Measurements from ENCODE around the gene GALNT11.
A peak's percentile ranks its signal among the peaks of the same experiment; 100 is the strongest.

The GALNT11 gene

DNA sequence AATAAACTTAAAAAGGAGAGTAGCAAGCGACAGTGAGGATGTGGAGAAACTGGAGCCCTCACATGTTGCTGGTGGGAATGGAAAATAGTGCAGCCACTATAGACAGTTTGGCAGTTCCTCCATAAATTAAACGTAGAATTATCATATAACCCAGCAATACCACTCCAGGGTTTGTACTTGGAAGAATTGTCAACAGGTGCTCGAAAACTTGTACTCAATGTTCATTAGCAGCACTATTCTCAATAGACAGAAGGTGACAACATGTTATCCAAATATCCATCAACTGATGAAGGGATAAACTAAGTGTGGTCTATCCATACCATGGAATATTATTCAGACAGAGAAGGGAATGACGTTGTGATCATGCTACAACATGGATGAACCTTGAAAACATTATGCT is 71.9 kb downstream of the GALNT11 start:
- DNase-seq, result no peak
- no CpG with 5 or more reads among the region's 4 CpGs for WGBS (ENCODE audit: extremely low coverage, insufficient coverage, low lambda C conversion rate)
- no peaks in the 10 kb centered on the region for H3K79me1 ChIP-seq (ENCODE audit: low read length)
- H3K79me2 ChIP-seq (ENCODE audit: control insufficient read depth, insufficient read depth, low read length), result no peaks in the 10 kb centered on the region
- no peak overlapping the region for H3K23ac ChIP-seq (ENCODE audit: low read length)
- H3K18ac ChIP-seq (ENCODE audit: low read length), result no peak overlapping the region
- H3K4ac ChIP-seq (ENCODE audit: low read depth, low read length), result no peak overlapping the region
- H3K9ac ChIP-seq (ENCODE audit: low read length), result no peak overlapping the region
- H4K5ac ChIP-seq (ENCODE audit: low read length), result no peak overlapping the region
- H2BK5ac ChIP-seq (ENCODE audit: low read length), result no peak overlapping the region
- H3K56ac ChIP-seq (ENCODE audit: low read length), result no peak overlapping the region
- no peak overlapping the region for H3K27ac ChIP-seq (ENCODE audit: low read depth, low read length)
- no peak overlapping the region for H2BK15ac ChIP-seq (replicated peaks; ENCODE audit: low read depth)
- no peaks in the 10 kb centered on the region for H3K36me3 ChIP-seq (ENCODE audit: control insufficient read depth, insufficient read depth, low read length)
- no peak overlapping the region for H2AK5ac ChIP-seq (ENCODE audit: low read length)
- no peak overlapping the region for H3K4me2 ChIP-seq (ENCODE audit: low read length)
- no peaks in the 10 kb centered on the region for H3K4me1 ChIP-seq (ENCODE audit: control insufficient read depth, low read depth, low read length)
- H3K27me3 ChIP-seq (ENCODE audit: insufficient read depth, low read length, poor library complexity), result no peaks in the 10 kb centered on the region
- no peak overlapping the region for H4K8ac ChIP-seq (ENCODE audit: low read depth, low read length)
- no peak overlapping the region for H2BK120ac ChIP-seq (ENCODE audit: low read depth, low read length)
- no peak overlapping the region for H3K4me3 ChIP-seq (ENCODE audit: low read length)

DNA sequence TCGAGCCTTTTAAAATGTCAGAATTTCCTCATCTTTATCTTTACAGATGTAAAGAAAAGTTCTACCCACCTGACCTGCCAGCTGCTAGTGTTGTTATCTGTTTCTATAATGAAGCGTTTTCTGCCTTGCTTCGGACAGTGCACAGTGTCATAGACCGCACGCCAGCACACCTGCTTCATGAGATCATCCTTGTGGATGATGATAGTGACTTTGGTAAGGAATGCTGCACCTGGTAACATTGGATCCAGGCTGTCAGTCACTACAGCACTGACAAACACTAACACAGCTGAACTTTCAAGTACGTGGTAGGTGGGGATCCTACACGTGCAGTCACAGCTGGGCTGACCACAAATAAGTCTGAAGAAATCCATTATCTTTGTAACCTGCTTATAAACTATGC is 77.6 kb downstream of the GALNT11 start:
- H3K23ac ChIP-seq (ENCODE audit: low read length), result no peak overlapping the region
- no peak for DNase-seq
- no peak overlapping the region for H2BK5ac ChIP-seq (ENCODE audit: low read length)
- no peak overlapping the region for H3K9ac ChIP-seq (ENCODE audit: low read length)
- no peak overlapping the region for H2BK15ac ChIP-seq (replicated peaks; ENCODE audit: low read depth)
- no peak overlapping the region for H3K4me2 ChIP-seq (ENCODE audit: low read length)
- H4K5ac ChIP-seq (ENCODE audit: low read length), result no peak overlapping the region
- no peak overlapping the region for H3K4me3 ChIP-seq (ENCODE audit: low read length)
- no peak overlapping the region for H3K4ac ChIP-seq (ENCODE audit: low read depth, low read length)
- no peak overlapping the region for H3K18ac ChIP-seq (ENCODE audit: low read length)
- no CpG with 5 or more reads among the region's 7 CpGs for WGBS (ENCODE audit: extremely low coverage, insufficient coverage, low lambda C conversion rate)
- H3K79me2 ChIP-seq (ENCODE audit: control insufficient read depth, insufficient read depth, low read length), result no peaks in the 10 kb centered on the region
- no peak overlapping the region for H4K8ac ChIP-seq (ENCODE audit: low read depth, low read length)
- no peak overlapping the region for H2BK120ac ChIP-seq (ENCODE audit: low read depth, low read length)
- H3K56ac ChIP-seq (ENCODE audit: low read length), result no peak overlapping the region
- H2AK5ac ChIP-seq (ENCODE audit: low read length), result no peak overlapping the region
- H3K4me1 ChIP-seq (ENCODE audit: control insufficient read depth, low read depth, low read length), result no peaks in the 10 kb centered on the region
- no peaks in the 10 kb centered on the region for H3K79me1 ChIP-seq (ENCODE audit: low read length)
- no peaks in the 10 kb centered on the region for H3K27me3 ChIP-seq (ENCODE audit: insufficient read depth, low read length, poor library complexity)
- H3K27ac ChIP-seq (ENCODE audit: low read depth, low read length), result no peak overlapping the region
- peaks cover 1% of the 10 kb centered on the region for H3K36me3 ChIP-seq (ENCODE audit: control insufficient read depth, insufficient read depth, low read length)

DNA sequence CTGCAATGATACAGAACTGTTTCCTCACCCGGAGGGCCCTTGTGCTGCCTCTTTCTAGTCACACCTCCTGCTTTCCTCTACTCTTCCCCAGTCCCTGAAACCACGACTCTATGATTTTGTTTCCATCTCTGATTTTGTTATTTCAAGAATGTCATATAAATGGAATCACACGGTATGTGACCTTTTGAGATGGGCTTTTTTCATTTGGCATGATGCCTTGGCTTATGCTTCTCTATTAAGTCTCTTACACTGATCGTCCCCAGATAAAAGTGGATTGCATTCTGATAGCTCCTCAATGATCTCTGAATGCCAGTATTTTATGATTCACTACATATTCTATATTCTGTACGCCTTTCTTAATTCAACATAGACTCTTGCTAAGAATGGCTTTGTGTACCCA is 78.2 kb downstream of the GALNT11 start:
- no peak overlapping the region for H4K5ac ChIP-seq (ENCODE audit: low read length)
- no peaks in the 10 kb centered on the region for H3K79me2 ChIP-seq (ENCODE audit: control insufficient read depth, insufficient read depth, low read length)
- no peak overlapping the region for H2BK5ac ChIP-seq (ENCODE audit: low read length)
- H2AK5ac ChIP-seq (ENCODE audit: low read length), result no peak overlapping the region
- no peak overlapping the region for H3K56ac ChIP-seq (ENCODE audit: low read length)
- H3K27me3 ChIP-seq (ENCODE audit: insufficient read depth, low read length, poor library complexity), result no peaks in the 10 kb centered on the region
- H3K27ac ChIP-seq (ENCODE audit: low read depth, low read length), result no peak overlapping the region
- peaks cover 1% of the 10 kb centered on the region for H3K36me3 ChIP-seq (ENCODE audit: control insufficient read depth, insufficient read depth, low read length)
- no peak overlapping the region for H3K4me2 ChIP-seq (ENCODE audit: low read length)
- WGBS (ENCODE audit: extremely low coverage, insufficient coverage, low lambda C conversion rate), result no CpG with 5 or more reads among the region's 5 CpGs
- no peak overlapping the region for H3K23ac ChIP-seq (ENCODE audit: low read length)
- no peaks in the 10 kb centered on the region for H3K4me1 ChIP-seq (ENCODE audit: control insufficient read depth, low read depth, low read length)
- H2BK15ac ChIP-seq (replicated peaks; ENCODE audit: low read depth), result no peak overlapping the region
- H3K4ac ChIP-seq (ENCODE audit: low read depth, low read length), result no peak overlapping the region
- H2BK120ac ChIP-seq (ENCODE audit: low read depth, low read length), result no peak overlapping the region
- no peak overlapping the region for H3K4me3 ChIP-seq (ENCODE audit: low read length)
- H3K18ac ChIP-seq (ENCODE audit: low read length), result no peak overlapping the region
- no peak overlapping the region for H3K9ac ChIP-seq (ENCODE audit: low read length)
- H4K8ac ChIP-seq (ENCODE audit: low read depth, low read length), result no peak overlapping the region
- no peaks in the 10 kb centered on the region for H3K79me1 ChIP-seq (ENCODE audit: low read length)
- DNase-seq, result no peak

DNA sequence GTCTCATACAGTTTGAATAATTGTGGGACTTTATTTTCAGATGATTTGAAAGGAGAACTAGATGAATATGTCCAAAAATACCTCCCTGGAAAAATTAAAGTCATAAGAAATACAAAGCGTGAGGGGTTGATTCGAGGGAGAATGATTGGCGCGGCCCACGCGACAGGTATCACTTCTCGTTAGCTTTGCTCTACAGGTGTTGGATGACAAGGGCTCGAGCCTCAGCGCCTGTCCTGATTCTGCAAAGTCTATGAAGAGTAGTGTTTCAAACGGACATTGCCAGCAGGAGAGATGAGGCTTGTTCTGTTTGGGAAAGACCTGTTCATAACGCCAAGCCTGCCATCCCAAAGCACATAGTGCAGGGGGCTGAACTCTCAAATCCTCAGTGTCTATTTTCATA is 79.7 kb downstream of the GALNT11 start:
- no peaks in the 10 kb centered on the region for H3K79me1 ChIP-seq (ENCODE audit: low read length)
- H2BK5ac ChIP-seq (ENCODE audit: low read length), result no peak overlapping the region
- H3K27ac ChIP-seq (ENCODE audit: low read depth, low read length), result no peak overlapping the region
- no peak overlapping the region for H3K18ac ChIP-seq (ENCODE audit: low read length)
- H3K79me2 ChIP-seq (ENCODE audit: control insufficient read depth, insufficient read depth, low read length), result no peaks in the 10 kb centered on the region
- H3K4me2 ChIP-seq (ENCODE audit: low read length), result no peak overlapping the region
- no peak overlapping the region for H2AK5ac ChIP-seq (ENCODE audit: low read length)
- H2BK120ac ChIP-seq (ENCODE audit: low read depth, low read length), result no peak overlapping the region
- H3K36me3 ChIP-seq (ENCODE audit: control insufficient read depth, insufficient read depth, low read length), result peaks cover 1% of the 10 kb centered on the region
- no peak overlapping the region for H3K56ac ChIP-seq (ENCODE audit: low read length)
- H4K5ac ChIP-seq (ENCODE audit: low read length), result no peak overlapping the region
- no peak overlapping the region for H3K23ac ChIP-seq (ENCODE audit: low read length)
- H4K8ac ChIP-seq (ENCODE audit: low read depth, low read length), result no peak overlapping the region
- H3K9ac ChIP-seq (ENCODE audit: low read length), result no peak overlapping the region
- WGBS (ENCODE audit: extremely low coverage, insufficient coverage, low lambda C conversion rate), result no CpG with 5 or more reads among the region's 11 CpGs
- DNase-seq, result no peak
- no peak overlapping the region for H2BK15ac ChIP-seq (replicated peaks; ENCODE audit: low read depth)
- H3K4me1 ChIP-seq (ENCODE audit: control insufficient read depth, low read depth, low read length), result no peaks in the 10 kb centered on the region
- no peaks in the 10 kb centered on the region for H3K27me3 ChIP-seq (ENCODE audit: insufficient read depth, low read length, poor library complexity)
- H3K4me3 ChIP-seq (ENCODE audit: low read length), result no peak overlapping the region
- no peak overlapping the region for H3K4ac ChIP-seq (ENCODE audit: low read depth, low read length)

DNA sequence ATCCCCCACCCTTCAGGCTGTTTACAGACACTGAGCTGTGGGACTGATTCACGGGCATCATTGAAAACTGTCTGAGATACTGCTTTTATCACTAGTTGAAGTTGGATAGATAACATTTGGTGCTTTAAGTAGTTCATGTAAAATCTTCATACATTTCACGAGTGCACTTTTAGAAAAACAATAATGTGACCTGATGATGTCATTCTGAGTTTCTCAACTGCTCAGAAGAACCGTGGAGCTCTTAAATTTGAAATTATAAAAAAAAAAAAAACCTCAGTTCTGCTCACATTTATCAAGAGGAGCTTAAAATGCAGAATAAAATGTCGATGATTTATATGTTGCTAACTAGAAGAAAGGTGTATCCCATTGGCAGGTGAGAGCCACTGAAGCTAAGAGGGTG is 81.5 kb downstream of the GALNT11 start:
- Histone ChIP-seq H3K9ac (ENCODE audit: low read length) (no peak overlapping the region), H3K4me2 (ENCODE audit: low read length) (no peak overlapping the region), H2BK5ac (ENCODE audit: low read length) (no peak overlapping the region), H3K79me2 (ENCODE audit: control insufficient read depth, insufficient read depth, low read length) (no peaks in the 10 kb centered on the region), H3K4me3 (ENCODE audit: low read length) (no peak overlapping the region), H2AK5ac (ENCODE audit: low read length) (no peak overlapping the region), H2BK15ac (replicated peaks; ENCODE audit: low read depth) (no peak overlapping the region), H3K4me1 (ENCODE audit: control insufficient read depth, low read depth, low read length) (no peaks in the 10 kb centered on the region), H4K8ac (ENCODE audit: low read depth, low read length) (no peak overlapping the region), H3K23ac (ENCODE audit: low read length) (no peak overlapping the region), H3K79me1 (ENCODE audit: low read length) (no peaks in the 10 kb centered on the region), H3K27ac (ENCODE audit: low read depth, low read length) (no peak overlapping the region), H3K56ac (ENCODE audit: low read length) (no peak overlapping the region), H3K27me3 (ENCODE audit: insufficient read depth, low read length, poor library complexity) (no peaks in the 10 kb centered on the region), H4K5ac (ENCODE audit: low read length) (no peak overlapping the region), H3K36me3 (ENCODE audit: control insufficient read depth, insufficient read depth, low read length) (peaks cover 1% of the 10 kb centered on the region), H3K4ac (ENCODE audit: low read depth, low read length) (no peak overlapping the region), H3K18ac (ENCODE audit: low read length) (no peak overlapping the region), H2BK120ac (ENCODE audit: low read depth, low read length) (no peak overlapping the region)
- WGBS (ENCODE audit: extremely low coverage, insufficient coverage, low lambda C conversion rate), result no CpG with 5 or more reads among the region's 4 CpGs
- DNase-seq, result peak; percentile 13

DNA sequence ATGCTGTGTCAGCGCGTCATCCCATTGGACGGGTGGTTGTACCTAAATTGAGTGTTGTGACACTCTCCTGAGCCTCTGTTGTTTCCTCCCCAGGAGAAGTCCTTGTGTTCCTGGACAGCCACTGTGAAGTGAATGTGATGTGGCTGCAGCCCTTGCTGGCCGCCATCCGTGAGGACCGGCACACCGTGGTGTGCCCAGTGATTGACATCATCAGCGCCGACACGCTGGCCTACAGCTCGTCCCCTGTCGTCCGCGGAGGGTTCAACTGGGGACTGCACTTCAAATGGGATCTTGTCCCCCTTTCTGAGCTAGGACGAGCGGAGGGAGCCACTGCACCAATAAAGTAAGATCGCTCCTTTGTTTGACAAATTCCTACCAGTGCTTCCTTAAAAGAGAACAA is 82.5 kb downstream of the GALNT11 start:
- H3K36me3 ChIP-seq (ENCODE audit: control insufficient read depth, insufficient read depth, low read length), result peaks cover 1% of the 10 kb centered on the region
- no peak overlapping the region for H3K18ac ChIP-seq (ENCODE audit: low read length)
- no CpG with 5 or more reads among the region's 17 CpGs for WGBS (ENCODE audit: extremely low coverage, insufficient coverage, low lambda C conversion rate)

More for the DNA sequence above, 82.5 kb downstream of the GALNT11 start:
- no peak overlapping the region for H2BK5ac ChIP-seq (ENCODE audit: low read length)
- no peaks in the 10 kb centered on the region for H3K4me1 ChIP-seq (ENCODE audit: control insufficient read depth, low read depth, low read length)
- H3K79me2 ChIP-seq (ENCODE audit: control insufficient read depth, insufficient read depth, low read length), result no peaks in the 10 kb centered on the region
- H3K56ac ChIP-seq (ENCODE audit: low read length), result no peak overlapping the region
- no peak overlapping the region for H2BK120ac ChIP-seq (ENCODE audit: low read depth, low read length)
- no peak overlapping the region for H3K4me2 ChIP-seq (ENCODE audit: low read length)
- H2AK5ac ChIP-seq (ENCODE audit: low read length), result no peak overlapping the region
- no peak overlapping the region for H3K23ac ChIP-seq (ENCODE audit: low read length)
- H3K27ac ChIP-seq (ENCODE audit: low read depth, low read length), result no peak overlapping the region
- H2BK15ac ChIP-seq (replicated peaks; ENCODE audit: low read depth), result no peak overlapping the region
- no peak overlapping the region for H4K5ac ChIP-seq (ENCODE audit: low read length)
- no peaks in the 10 kb centered on the region for H3K27me3 ChIP-seq (ENCODE audit: insufficient read depth, low read length, poor library complexity)
- H4K8ac ChIP-seq (ENCODE audit: low read depth, low read length), result no peak overlapping the region
- DNase-seq, result no peak
- H3K9ac ChIP-seq (ENCODE audit: low read length), result no peak overlapping the region
- H3K4me3 ChIP-seq (ENCODE audit: low read length), result no peak overlapping the region
- H3K79me1 ChIP-seq (ENCODE audit: low read length), result no peaks in the 10 kb centered on the region
- H3K4ac ChIP-seq (ENCODE audit: low read depth, low read length), result no peak overlapping the region

All from mesendoderm (in vitro differentiated cells).